ENCODE results near the gene DCAF17. TPM values are rescaled to one million over a fixed set of nuclear protein-coding genes. Genes with fewer than 3 reads are reported as not detected.

DCAF17 gene, protein sequence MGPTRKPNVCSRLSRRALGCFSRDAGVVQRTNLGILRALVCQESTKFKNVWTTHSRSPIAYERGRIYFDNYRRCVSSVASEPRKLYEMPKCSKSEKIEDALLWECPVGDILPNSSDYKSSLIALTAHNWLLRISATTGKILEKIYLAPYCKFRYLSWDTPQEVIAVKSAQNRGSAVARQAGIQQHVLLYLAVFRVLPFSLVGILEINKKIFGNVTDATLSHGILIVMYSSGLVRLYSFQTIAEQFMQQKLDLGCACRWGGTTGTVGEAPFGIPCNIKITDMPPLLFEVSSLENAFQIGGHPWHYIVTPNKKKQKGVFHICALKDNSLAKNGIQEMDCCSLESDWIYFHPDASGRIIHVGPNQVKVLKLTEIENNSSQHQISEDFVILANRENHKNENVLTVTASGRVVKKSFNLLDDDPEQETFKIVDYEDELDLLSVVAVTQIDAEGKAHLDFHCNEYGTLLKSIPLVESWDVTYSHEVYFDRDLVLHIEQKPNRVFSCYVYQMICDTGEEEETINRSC
- 12.4 TPM for total RNA-seq
- long read RNA-seq, partial matches to known transcripts, result 0 of 4 reads
- long read RNA-seq, other reads (novel, unspliced or antisense), result 3 of 4 reads

DNA sequence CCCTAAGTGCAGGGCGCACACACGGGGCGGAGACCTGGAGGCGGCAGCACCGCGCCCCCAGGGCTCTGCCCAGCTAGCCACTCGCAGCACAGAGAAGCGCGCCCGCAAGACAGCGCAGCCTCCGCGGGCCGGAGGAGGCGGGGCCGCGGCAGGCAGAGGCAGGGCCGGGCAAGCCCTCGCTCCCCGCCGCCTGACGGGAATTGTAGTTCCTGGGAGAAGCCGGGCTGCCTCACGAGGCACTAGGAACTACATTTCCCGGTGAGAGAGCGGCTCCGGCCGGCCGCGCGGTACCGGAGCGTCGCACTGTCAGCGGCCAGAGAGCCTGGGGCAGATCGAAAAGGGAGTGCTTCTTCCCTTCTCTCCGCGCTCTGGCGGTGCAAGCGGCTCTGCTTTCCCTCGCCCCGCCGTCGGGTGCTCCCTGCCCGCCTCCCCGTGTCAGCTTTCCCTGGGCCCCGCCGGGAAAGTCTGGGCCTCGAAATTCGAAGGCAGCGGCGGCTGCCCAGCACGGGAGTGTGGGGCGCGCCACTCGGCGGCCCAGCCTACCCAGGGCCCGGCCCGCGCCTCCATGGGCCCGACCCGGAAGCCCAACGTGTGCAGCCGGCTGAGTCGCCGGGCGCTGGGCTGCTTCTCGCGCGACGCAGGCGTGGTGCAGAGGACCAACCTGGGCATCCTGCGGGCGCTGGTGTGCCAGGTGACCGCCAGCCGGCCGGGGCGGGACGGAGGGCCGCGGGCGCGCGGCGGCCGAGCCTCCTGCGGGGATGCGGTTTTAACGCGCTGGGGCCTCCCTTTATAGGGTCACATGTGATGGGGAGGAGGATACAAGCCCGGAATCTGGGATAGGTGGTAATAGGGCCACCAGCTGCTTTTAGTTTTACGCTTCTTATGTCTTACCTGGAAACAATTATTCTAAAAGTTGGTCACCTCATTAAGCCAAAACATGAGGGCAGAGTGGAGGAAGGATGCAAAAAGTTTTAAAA is at the start of gene DCAF17:
Gene DCAF17 (plus strand): TSS at position 214 of the 977 bp plus-strand sequence. CDS start 352 bp downstream, at position 566.
- intact Hi-C loops (cut with DNase I), result loop anchor here (2.0 to 10.0 kb wide), 4 partner anchors 88 to 507 kb away; partner anchors contain the start of genes CYBRD1, DYNC1I2 and GORASP2
- DNase-seq (ENCODE audit: low spot score), result peak; percentile 98

DNA sequence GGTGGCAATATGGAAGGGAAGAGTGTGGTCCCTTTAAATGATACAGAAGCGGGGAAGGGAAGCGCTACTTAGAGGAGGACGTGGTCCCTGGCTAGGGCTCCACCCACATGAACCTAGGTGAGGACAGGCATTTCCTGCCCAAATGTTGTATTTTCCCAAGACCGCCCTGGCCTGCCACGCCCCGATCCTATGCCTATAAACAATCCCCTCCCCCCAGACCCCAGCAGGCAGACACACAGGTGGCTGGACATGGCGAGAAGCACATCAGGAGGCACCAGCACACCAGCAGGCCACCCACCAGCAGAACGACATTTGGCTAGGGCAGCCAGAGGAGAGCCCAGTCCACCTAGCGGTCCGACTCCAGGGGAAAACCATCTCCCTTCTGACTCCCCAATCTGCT is 47.4 kb upstream of the DCAF17 start:
- DNase-seq (ENCODE audit: low spot score), result no peak
- intact Hi-C loops (cut with DNase I), result no loop called here

DNA sequence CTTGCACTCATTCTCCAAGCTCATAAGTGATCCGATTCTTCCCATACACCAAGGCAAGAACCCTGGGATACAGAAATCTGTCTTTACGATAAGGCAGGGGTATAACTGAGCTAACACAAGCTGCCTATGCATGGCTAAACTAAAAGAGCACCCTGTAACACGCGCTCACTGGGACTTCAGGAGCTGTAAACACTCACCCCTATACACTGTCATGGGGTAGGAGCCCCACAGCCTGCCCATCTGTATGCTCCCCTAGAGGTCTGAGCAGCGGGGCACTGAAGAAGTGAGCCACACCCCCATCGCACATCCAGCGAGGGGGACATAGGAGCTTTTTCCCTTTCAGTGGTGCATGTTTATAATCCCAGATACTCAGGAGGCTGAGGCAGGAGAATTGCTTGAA is 47.0 kb upstream of the DCAF17 start:
- intact Hi-C loops (cut with DNase I), result no loop called here
- no peak for DNase-seq (ENCODE audit: low spot score)

DNA sequence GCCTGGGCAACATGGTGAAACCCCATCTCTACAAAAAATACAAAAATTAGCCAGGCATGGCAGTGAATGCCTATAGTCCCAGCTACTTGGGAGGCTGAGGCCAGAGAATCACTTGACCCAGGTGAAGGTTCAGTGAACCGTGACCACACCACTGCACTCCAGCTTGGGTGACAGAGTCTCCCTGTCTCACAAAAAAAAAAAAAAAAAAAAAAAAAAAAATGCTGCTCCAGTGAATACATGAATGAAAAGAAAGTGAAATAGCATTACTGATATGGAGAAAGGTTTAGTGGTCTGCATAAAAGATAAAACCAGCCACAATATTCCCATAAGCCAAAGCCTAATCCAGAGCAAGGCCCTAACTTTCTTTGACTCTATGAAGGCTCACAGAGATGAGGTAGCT is 44.7 kb upstream of the DCAF17 start:
- no peak for DNase-seq (ENCODE audit: low spot score)
- intact Hi-C loops (cut with DNase I), result no loop called here

DNA sequence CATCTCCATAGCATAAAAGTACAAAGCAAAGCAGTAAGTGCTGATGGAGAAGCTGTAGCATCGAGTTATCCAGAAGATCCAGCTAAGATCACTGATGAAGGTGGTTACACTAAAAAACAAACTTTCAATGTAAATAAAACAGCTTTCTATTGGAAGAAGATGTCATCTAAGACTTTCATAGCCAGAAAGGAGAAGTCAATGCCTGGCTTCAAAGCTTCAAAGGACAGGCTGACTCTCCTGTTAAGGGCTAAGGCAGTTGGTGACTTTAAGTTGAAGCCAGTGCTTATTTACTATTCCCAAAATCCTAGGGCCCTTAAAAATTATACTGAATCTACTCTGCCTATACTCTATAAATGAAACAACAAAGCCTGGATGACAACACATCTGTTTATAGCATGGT is 44.2 kb upstream of the DCAF17 start:
- DNase-seq (ENCODE audit: low spot score), result no peak
- intact Hi-C loops (cut with DNase I), result no loop called here

DNA sequence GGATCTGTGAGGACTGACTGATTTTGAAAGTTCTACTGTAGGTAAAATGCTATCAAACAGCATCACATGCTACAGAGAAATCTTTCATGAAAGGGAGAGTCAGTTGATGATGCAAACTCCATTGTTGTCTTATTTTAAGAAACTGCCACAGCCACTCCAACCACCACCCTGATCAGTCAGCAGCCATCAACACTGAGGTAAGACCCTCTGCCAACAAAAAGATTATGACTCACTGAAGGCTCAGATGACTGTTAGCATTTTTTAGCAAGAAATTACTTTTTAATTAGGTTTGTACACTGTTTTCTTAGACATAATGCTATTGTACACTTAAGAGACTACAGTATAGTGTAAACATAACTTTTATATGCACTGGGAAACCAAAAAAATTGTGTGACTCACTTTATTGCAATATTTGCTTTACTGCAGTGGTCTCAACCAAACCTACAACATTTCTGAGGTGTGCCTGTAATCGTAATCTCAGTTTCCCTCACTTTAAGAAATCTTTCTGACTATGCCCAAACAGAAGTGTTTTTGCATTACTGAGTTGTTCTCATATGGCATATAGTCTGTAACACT is 43.0 kb upstream of the DCAF17 start:
- no peak for DNase-seq (ENCODE audit: low spot score)
- intact Hi-C loops (cut with DNase I), result no loop called here

DNA sequence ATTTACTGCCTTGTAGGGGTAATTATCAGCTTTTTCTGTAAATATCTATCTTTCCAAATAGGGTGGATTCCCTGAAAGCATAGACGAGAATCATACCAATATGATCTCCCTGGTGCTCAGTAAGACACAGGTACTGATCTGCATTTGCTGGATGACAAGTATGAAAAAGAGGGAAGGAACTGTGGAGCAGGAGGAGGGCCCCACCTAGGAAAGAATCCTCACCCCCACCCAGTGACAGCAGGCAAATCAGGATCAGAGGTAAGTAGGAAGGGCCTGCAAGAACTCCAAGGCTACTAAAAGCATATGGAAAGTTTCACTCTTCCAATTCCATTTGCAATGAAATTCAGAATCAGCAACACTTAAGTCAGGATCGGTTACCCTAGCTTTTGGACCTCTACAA is 42.5 kb upstream of the DCAF17 start:
- intact Hi-C loops (cut with DNase I), result no loop called here
- DNase-seq (ENCODE audit: low spot score), result no peak

DNA sequence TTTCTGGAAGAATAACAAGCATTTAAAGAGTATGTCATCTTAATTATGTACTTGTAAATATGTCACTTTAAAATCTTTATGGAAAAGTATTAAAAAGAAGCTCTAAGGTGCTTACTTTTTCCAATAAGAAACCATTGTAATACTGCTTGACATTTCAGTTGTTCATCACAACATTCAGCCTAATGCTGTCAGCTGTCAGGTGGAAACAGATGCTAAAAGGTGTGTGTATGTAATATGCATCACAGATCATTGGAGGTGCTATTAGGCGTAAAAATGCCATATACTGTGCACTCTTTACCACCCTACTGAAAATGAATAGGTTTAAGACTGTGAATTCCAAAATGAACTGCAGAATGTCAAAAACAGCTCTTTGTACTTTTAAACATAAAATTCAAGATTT is 40.5 kb upstream of the DCAF17 start:
- intact Hi-C loops (cut with DNase I), result no loop called here
- DNase-seq (ENCODE audit: low spot score), result no peak

DNA sequence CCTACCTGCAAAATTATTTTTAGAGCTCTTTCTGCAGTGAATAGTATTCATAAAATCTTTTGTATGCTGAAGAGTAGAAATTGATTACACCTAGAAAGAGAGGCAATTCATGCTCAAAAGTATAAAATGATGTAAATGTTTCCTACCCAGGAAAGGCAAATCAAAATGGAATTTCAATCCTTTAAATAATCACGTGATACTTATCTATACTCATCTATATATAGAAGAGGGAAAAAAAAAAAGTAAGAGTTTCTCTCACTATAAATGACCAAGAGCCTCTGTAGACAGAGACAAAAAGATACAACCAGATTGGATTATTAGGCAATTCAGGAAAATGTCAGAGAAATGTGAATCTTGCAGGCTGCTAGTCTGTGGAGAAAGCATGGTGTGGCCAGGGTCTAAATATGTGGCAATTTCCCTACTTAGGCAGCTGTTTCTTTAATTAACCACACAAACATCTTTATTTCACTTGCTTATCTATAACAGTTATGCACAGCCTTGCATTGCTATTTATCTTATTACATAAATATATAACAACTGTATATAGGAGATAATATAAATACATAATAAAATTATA is 39.8 kb upstream of the DCAF17 start:
- intact Hi-C loops (cut with DNase I), result no loop called here
- no peak for DNase-seq (ENCODE audit: low spot score)

DNA sequence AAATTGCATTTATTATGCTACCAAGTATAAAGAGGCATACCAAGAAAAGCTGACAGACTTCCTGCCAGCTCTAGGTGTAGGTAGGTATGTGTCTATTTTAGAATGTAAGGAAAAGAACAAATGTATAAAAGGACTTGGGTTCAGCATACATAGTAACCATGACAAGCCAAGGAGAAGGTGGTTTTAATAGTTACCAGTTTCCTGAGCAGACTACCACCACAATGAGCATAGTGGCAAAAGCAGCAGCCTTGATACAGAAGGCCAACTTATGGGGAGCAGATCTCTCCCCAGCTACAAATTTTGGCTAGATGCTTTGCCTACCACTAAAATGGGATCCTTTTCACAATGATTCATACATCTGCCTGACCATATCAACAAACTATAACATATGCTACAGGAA is 34.7 kb upstream of the DCAF17 start:
- no peak for DNase-seq (ENCODE audit: low spot score)
- intact Hi-C loops (cut with DNase I), result no loop called here

DNA sequence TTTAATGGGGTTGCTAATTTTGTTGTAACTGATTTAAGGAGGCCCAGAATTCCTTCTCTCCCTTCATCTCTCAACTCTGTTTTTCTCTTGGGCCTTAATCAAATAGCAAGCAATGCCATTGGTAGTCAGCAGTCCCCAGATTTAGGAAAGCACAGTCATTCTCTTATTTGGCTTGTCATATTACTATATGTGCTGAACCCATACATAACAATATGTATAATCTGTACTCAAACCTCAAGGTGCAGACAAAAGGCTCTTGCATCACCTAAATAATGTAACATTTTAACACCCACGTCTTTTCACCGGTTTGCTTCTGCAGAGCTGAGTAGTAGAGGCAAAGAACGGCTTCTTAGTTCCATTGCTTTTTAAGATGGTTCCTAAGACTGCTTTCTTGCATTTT is 33.6 kb upstream of the DCAF17 start:
- intact Hi-C loops (cut with DNase I), result no loop called here
- DNase-seq (ENCODE audit: low spot score), result no peak

DNA sequence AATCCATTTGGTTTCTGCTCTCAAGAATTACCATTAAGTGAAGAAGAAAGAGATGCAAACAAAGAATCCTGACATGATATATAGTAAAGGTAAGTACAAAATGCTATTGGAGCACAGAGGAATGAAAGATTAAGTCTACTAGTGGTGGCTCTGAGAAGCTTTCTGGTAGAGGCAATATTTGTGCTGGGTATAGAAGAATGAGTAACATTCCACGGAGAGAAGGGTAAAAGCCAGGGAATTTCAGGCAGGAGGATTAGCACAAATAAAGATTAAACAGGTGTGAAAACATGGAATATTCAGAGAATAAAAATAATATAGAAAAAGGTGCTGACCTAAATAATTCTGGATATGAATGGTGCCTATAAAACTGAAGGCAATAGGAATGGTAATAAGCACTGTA is 32.1 kb upstream of the DCAF17 start:
- intact Hi-C loops (cut with DNase I), result no loop called here
- no peak for DNase-seq (ENCODE audit: low spot score)

DNA sequence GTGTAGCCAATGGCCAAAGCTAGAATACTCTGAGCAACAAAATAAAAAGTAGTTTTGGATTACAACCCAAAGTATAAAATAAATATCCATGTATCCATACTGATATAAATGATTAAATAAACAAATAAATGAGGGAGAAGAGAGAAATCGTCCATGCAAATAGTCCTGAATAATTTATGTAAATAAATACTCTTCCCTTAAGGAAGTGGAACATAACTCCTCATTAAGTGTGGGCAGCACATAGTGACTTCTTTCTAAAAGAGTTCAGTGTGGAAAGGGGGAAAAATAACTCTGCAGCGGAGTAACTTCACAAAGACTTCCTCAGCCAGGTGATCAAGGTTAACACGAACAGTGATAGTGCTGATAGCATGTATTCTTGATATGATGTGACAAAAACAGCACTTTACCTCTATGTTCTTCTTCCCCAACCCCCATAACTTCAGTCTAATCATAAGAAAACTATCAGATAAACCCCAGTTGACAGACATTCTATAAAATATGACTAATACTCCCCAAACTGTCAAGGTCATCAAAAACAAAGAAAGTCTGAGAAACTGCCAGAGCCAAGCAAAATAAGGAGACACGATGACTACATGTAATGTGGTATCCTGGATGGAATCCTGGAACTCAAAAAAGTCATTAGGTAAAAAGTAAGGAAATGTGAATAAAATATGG is 31.0 kb upstream of the DCAF17 start:
- intact Hi-C loops (cut with DNase I), result no loop called here
- DNase-seq (ENCODE audit: low spot score), result no peak

DNA sequence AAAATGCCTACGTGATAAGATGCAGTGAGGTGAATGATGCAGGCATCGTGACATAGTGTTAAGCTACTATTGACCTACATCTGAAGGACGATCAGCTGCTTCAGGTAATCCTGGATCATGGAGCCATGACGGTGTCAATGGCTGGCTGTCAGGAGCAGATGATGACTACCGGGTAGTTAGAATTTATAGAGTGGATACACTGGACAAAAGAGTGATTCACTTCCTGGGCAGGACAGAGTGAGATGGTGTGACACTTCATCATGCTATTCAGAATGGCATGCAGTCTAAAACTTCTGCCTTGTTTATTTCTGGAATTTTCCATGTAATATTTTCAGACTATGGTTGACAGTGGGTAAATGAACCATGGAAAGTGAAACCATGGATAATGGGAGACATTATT is 29.8 kb upstream of the DCAF17 start:
- intact Hi-C loops (cut with DNase I), result no loop called here
- DNase-seq (ENCODE audit: low spot score), result no peak

DNA sequence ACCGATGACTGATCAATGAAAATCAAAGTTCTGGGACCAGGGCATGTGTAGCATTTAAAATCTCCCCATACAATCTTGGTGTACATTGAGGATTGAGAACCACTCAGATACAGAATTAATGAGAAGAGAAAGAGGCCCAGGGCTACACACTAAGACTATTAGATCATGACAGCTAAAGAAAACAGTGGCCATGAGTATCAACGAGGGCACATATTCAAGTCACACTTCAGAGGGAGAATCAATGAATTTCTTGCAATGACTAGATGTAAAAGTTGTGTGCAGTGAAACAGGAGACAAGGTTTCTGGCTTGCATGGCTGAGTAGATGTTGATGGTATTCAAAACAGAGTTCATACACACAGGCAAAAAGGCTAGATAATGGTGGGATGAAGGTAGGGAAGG is 29.3 kb upstream of the DCAF17 start:
- intact Hi-C loops (cut with DNase I), result no loop called here
- DNase-seq (ENCODE audit: low spot score), result no peak

DNA sequence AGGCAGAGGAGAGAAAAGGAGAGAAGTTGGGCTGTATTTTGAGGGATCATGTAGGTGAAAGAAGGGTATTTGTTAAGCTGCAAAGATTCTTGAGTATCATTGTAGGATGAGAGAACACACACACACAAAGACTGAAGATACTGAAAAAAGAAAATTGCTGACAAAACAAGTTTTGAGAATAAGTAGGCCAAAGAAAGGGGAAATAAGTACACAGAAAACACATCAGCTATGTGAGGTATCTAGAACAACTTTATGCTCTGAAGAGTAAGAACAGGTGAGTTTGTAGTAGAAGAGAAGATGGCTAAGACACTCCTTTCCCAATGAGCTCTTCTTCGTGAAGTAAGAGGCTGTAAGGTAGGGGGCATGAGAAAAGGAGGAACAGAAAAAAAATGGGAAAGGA is 28.5 kb upstream of the DCAF17 start:
- DNase-seq (ENCODE audit: low spot score), result no peak
- intact Hi-C loops (cut with DNase I), result no loop called here

DNA sequence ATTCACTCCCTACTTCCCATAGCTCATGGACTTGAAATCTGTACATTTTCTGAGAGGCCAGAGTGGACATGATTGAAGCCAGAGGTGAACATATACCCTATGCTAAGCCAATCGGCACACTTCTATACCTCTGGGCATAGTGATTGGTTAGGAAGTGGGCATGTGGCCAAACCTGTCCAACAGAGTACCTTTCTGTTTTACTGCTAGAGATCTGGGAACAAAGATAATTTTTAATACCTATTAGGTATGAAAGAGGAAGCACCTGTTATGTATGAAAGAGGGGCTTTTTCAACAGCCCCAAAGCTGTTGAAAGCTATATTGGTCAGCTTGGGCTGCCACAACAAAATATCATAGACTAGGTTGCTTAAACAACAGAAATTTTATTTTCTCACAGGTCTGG is 28.0 kb upstream of the DCAF17 start:
- intact Hi-C loops (cut with DNase I), result no loop called here
- no peak for DNase-seq (ENCODE audit: low spot score)

DNA sequence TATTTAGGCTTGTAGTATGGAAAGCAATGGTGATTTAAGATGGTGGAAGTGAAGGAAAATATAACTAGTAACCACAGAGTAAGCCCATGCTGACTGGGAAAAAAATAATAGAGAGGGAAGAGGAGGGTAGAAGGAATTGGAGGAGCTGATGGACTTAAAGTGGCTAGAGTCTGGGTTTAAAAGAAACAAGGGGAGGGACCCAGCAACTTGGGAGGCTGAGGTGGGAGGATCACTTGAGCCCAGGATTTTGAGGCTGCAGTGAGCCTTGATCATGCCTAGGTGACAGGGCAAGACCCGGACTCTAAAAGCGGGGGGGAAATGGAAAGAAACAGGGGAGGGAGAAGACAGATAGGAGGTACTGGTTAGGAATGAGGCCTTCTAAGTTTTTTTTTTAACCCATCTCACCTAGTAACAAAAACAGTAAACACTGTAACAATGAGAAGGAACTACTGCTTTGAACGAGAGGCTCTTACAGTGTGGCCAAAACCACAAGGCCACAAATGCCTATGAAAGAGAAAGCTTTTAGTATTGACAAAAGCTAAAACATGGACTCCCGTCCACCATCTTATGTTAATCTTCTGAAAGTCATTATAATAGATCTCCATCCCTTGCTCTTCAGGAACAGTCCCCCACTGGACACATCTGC is 26.9 kb upstream of the DCAF17 start:
- DNase-seq (ENCODE audit: low spot score), result no peak
- intact Hi-C loops (cut with DNase I), result no loop called here

DNA sequence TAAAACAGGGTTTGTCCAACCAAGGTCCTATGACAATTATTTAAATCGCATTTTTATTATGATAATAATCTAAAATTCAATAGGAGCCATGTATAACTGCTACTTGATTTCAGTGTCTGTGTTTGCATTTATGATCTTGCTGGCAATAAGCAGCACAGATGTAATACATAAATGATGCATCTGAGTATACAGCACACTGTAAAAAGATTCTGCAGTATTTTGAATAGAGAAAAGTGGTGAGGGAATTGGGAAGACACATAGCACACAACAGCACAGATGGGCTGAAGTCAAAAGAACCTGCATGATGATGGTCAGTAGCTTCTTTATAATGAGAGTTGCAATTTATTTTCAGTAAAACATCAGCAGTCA is 26.4 kb upstream of the DCAF17 start:
- intact Hi-C loops (cut with DNase I), result no loop called here
- no peak for DNase-seq (ENCODE audit: low spot score)

Data from cardiac septum (tissue), 1 donor.